HUDEP-2 (cell line): ENCODE results near the gene FOXJ1.
"Not testable (repeated sequence)": the region's sequence is repeated elsewhere in the genome, so short reads cannot be mapped to it uniquely, and the experiment has no call there.

Source experiments
- DNase-seq, 76 experiments: peaks; one replicate each; lab custom pipeline; 2025; ENCODE audit not compliant: unreplicated experiment in 76 of 76; lab: John Stamatoyannopoulos, UW

FOXJ1 gene, protein sequence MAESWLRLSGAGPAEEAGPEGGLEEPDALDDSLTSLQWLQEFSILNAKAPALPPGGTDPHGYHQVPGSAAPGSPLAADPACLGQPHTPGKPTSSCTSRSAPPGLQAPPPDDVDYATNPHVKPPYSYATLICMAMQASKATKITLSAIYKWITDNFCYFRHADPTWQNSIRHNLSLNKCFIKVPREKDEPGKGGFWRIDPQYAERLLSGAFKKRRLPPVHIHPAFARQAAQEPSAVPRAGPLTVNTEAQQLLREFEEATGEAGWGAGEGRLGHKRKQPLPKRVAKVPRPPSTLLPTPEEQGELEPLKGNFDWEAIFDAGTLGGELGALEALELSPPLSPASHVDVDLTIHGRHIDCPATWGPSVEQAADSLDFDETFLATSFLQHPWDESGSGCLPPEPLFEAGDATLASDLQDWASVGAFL

DNA sequence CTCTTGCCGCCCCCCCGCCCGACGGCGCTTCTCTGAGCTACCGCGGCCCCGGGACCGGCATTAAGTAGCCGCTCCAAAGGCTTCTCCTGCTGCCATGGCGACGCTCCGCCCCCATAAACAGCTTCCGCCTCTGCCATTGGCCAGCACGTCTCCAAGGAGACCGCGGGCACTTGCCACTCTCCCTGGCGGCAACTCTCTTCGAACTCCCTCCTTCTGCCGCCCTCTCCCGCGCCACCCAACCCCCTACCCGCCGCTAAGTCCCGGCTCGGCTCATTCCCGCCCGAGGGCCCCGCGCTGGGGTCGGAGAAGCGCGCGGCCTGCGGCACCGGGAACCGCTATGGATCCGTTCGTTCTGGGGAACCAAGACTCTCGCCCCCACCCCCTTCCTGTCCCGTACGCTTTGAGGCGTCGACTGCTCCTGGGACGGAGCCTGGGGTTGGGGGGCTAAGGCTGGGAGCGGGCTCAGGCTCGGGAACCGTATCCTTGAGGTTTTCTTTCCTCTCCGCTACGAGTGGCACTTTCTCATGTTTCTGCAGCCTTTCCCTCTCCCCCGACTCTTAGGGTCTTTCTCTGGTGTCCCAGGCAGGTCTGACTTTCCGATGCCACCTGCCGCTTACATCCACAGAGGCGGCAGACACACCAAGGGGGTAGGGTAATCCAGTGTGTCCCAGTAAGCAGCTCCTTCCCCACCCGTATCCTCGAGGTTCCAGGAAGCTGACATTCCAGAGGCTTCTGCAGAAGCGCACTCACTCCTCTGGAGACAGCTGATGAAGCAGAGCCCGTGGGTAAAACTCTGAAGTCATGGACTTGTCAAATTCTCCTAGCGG lies at the start of gene FOXJ1:
TSS of gene FOXJ1 (minus strand) at position 34 of the 827 bp plus-strand sequence. CDS start 850 bp downstream, outside the sequence.
- DNase-seq = peak in 75 of 76 experiments; percentile 25 to 90 (median 79)

DNA sequence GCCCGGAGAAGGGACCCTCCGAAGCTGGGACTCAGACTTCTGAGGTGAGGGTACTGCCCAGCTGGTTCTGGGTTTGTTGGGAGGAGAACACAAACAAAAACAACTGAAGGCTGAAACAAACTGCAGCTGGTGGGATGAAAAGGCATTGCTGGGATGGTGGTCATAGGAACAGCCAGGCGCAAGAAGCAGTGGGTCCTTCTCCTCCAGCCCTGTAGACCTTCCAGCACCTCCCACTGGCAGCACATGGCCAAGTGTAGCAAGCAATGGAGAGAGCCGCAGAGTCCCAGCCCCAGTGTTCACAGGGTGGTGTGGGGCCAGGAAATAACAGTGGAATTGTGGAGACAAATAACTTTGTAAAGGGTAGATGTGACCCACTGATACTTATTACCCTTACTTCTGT lies 48.7 kb upstream of the FOXJ1 start:
- DNase-seq = no peak

DNA sequence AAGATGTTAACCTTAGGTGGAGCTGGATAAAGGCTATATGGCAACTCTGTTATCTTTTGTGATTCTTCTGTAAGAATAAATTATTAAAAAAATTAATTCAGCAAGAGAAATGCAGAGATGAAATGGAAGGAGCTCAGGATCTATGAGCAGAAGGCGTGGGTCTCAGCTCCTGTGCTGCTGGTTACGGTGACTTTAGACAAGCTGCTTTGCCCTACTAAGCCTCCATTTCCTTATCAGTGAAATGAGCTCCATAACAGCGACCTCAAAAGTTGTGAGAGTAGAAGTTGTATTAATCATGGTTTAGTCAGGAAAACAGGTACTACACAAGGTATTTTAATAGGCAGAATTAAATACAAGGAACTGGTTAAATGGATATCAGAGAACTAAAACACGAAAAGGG lies 48.2 kb upstream of the FOXJ1 start:
- no peak for DNase-seq

DNA sequence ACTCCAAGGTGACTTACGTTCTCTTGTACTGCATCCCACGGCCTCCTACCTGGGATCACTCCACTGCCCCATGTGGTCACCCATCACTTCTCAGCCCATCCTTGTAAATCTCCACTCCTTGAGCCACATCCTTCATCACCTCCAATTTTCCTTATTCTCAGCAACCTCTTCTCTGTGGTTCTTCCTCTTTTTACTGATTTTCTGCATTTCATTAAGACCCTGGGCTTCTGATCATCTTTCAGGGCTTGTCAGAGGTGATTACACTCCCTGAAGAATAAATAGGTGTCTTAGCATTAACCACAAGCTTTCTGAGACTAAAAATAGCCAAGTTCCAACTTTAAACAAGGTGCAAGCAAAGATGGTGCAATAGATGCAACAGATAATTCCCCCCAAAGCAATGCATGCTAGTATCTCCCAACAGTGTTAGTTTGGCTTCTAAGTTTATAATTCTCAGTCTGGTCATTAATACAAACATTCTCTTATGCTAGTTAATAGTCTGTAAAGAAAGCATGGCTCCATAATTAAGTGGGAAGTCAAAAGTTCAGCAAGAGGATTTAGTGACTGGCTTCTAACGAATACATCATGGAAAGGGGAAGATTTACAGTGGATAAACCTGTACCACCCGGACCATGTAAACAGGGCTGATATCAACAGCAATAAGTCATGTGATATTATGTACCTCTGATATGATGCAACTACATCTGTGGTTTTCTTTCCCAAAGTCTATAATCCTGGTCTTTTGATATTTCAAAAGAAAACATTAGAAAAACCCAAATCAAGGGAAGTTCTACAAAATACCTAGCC lies 47.4 kb upstream of the FOXJ1 start:
- DNase-seq = no peak

DNA sequence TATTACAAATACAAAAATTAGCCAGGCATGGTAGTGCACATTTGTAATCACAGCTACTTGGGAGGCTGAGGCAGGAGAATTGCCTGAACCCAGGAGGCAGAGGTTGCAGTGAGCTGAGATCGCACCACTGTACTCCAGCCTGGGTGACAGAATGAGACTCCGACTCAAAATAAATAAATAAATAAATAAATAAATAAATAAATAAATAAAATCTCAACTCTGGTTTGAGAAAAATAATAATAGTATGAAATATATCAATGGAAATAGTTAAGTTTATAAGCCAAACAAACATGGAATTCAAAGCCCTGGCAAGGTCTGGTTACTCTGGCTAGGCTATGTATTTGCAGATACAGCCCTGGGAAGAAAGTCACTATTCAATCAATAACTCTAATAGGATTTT lies 45.7 kb upstream of the FOXJ1 start:
- DNase-seq = not testable (repeated sequence)

DNA sequence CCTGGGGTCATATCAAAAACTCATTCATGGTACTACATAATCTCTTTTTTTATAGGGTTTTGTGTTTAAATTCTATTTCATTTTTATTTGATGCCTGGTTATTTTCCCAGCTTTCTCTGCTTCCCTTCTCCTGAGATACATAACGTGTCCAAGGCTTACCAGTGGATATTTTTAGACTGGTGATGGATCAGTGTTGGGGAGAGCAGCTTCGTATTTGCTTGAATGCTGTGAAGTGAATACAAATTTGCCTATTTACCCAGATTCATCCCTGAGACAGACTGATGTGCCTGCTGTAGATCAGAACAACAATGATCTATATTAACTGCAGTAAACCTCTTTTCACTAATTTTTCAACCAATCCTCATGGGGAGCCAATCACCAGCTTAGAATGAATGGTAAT lies 43.2 kb upstream of the FOXJ1 start:
- no peak for DNase-seq

DNA sequence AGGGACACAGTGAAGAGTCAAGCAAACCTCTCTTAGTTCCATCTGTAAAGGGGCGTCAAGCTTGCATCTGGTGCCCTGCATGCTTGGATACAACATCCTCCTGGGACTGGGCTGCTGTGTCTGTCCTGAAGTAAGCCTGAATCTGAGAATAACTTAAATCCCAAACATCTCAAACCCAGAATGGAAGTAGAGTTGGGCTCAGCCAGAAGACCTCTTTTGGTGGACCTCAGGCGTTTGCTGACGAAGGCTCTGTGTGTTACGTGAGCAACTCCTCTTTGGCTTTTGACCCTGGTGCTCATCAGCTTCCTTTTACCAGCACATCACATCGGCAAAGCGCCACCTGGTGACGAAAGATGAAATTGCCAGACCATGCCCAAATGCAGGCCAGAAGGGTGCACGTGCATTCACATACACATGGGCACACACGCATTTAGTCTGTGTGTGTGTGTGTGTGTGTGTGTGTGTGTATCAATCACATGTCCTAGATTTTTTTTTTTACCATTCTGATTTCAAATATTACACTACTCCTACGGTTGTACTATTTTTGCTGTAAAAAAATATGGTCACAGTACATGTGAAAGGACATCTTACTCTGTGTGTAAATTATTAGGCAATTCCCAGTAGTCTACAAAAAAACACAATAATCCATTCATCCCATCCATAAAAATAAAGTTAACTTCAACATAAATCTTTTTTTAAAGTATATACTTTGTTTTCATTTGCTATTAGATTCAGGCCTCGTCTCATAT lies 41.1 kb upstream of the FOXJ1 start:
- DNase-seq = peak; percentile 6 to 95 (median 86)

DNA sequence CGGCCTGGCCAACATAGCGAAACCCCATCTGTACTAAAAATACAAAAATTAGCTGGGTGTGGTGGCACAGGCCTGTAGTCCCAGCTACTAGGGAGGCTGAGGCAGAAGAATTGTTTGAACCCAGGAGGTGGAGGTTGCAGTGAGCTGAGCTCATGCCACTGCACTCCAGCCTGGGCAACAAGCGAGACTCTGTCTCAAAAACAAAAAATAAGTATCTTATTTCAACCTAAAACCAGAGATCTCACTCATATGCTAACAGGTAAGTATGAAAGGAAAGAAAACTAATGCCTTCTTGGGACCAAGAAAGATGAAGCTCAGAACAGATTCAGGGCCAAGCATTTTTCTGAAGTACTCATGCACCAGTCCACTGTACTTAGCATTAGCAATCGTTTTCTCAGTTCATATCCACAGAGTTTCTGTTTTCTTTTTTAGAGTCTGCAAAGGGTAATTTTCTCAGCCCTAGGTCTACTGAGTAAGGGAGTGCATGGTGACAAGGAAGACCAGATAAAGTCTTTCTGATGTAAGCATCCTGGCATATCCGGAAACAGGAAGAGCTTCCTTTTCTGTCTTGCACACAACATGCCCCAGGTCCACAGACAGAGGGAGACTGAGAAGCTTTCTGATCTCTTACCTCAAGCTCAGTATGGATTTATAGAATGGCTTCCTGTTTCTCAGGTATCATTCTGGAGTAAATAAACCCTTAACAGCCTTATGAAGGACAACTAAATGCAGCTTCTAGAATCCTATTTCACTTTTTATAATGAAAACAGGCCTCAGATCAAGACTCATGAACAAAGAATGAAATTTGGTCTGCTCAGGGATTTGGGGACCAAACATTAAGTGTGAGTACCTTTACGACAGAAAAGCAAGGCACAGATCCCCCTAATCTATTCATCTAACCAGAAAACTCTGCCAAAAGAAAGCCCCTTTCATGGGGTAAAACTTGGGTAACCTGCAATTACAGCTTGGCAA lies 38.7 kb upstream of the FOXJ1 start:
- DNase-seq = peak in 11 of 76 experiments; percentile 3 to 47 (median 23)

DNA sequence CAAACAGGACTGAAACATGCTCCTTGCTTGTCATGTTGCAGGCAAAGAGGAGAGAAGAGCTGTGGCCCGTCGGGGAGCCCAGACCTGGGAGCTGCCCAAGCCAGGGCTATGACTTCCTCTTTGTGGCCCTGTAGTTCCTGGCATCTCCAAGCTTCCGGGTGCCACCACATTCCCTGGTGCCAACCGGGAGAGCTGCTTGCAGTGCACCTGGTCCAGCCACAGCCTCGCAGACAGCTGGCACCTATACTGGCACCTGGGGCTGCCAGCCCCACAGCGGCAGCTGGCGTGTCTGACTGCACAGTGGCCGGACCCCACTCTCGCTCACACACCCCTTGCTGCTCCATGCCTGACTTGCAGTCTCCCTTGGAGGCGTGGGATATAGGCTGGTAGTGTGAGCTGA lies 37.1 kb upstream of the FOXJ1 start:
- no peak for DNase-seq

DNA sequence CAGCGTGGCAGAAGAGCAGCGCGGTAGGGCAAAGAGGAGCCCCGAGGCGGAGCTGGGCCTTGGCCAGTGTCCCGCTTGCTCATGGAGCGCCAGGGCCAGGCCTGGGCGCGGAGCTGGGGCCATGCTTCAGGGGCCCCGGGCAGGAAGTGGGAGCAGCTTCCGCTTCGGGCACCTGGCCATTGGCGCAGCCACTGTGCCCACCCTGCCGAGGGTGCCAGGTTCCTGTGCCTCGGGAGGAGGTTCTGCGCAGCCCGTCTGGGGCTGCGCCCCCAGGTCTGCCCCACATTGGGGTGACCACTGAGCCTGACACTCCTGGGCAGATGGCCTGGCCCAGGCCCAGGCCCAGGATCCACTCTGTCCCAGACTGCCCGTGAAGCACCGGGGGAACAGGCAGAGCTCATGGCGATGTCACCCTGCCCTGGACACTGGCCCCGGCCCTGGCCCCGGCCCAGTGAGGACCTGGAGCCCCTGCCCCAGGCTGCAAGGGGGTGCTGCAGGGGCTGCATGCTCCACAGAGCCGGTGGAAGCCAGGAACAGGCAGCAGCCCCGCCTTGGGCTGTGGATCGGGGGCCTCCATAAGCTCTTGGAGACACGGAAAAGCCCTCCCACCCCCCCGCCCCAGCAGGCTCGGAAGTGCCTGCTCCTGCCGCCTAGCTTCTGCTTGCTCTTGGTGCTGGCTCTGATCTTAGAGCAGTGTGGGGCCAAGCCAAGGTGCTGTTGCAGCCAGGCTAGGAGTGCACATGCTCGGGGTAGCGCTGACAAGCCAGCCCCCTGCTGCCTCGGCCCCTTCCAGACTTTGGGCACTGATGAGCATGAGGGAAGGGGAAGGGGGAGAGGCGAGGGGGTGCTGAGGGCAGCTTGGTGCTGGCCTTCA lies 35.9 kb upstream of the FOXJ1 start:
- no peak for DNase-seq

DNA sequence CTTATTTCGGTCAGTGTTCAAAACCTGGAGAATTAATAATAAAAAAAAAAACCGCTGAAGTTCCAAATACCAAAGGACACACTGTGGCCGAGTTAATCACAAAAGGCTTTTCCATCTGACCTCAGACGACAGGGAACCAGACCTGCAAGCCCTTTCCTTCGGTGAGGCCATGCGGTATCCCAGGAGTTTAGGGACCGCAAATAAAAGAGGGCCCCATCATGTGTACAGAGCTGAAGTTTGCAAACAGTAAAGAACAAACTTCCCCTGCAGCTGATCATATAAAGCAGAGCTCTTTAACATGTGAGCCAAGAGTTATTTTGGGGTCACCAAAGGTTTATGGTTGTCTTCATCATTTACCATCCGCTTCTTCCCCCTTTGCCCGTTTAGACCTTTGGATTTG lies 33.0 kb upstream of the FOXJ1 start:
- no peak for DNase-seq

DNA sequence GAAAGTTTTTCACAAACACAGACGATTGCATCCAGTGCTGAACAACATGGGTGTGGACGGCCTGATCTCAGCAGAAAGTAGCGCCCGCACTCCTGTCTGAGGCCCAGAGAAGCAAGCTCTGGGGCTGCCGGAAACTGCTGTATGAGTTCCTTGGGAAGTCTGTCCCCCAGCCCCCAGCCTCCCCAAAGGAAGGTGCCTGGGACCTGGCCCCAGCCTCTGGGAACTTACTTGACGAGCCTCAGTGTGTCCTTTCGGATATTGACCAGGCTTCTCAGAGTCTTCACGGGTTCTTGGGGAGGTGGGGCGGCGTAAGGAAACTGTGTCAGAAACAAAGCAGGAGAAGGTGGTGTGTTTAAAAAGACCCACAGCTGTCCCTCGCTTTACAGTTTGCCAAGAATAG lies 32.4 kb upstream of the FOXJ1 start:
- DNase-seq = no peak

DNA sequence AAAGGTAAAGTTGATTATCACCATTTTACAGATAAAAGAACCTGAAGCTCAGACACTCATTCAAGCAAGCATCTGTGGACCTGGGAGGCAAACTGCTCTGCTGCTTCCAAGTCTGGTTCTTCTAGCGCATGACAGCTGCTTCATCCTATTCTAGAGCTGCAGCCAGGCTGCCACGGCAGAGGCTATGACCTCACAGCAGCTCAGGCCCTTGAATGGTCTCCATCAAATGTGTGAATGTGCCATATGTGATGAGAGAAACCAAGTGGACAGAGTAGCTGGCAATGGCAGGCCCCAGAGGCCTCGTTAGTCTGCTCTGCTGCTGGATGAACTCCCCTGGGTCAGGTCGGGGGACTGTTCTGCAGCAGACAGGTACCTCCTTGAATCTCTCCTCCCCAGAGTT lies 30.7 kb upstream of the FOXJ1 start:
- no peak for DNase-seq

DNA sequence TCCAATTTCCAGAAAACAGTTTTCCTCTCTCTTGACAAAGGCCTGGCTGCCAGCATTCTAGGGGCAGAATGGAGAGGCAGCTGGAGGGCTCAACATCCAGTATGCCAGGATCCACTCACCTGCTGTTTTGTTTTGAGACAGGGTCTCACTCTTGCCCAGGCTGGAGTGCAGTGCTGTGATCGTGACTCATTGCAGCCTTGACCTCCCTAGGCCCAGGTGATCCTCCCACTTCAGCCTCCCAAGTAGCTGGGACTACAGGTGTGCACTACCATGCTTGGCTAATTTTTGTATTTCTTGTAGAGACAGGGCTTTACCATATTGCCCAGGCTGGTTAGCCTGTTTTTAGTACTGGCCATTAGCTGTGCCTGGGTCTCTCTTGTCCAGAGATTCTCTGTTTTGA lies 29.1 kb upstream of the FOXJ1 start:
- DNase-seq = no peak

DNA sequence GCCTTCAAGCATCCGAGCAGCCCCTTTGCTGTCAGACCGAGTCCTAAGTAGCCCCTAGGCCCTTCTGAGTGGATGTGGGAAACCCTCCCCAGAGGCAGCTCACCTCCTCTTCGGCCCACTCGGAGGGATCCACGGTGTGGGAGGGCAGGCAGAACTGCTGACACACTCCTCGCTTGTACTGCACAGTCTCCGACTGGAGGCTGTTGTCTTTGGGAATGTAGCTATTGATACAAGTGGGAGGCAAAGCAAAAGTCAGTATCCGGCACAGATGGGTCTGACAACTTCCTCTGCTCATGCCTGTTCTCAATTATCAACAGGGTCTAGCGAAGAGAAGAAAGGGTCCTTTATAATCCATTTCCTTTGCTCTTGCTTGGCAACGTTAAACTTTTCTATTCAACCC lies 25.9 kb upstream of the FOXJ1 start:
- DNase-seq = no peak

DNA sequence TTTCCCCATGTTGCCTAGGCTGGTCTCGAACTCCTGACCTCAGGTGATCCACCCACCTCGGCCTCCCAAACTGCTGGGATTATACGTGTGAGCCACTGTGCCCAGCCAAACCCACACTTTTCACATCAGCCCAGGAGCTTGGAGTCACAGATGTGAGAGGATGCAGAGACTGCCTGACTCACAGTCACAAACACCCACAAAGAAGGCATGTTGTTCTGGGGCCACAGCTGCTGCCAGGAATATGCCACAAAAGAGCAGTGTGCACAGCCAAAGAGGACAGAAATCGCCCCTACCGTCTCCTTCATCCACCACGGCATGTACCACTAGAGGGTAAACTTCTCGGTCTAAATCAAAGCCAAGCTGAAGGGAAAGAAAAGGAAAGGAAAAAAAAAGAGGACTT lies 25.1 kb upstream of the FOXJ1 start:
- DNase-seq = no peak

DNA sequence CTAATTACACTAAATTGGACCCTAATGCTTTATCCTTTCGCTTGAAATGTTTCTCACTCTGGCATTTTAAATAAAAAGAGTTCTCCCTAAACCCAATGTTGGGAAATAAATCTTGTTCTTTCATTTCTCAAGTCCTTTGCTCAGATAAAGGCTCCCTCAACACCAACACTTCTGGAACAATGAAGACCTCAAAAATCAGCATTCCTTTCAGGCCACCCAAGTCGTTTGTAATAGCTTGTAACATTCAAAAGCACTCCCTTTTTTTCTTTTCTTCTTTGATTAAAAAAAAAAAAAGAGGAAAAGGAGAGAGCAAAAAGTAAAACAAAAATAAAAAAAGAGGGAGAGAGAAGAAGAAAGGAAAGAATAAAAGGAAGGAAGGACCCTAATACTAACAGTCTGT lies 23.3 kb upstream of the FOXJ1 start:
- no peak for DNase-seq

DNA sequence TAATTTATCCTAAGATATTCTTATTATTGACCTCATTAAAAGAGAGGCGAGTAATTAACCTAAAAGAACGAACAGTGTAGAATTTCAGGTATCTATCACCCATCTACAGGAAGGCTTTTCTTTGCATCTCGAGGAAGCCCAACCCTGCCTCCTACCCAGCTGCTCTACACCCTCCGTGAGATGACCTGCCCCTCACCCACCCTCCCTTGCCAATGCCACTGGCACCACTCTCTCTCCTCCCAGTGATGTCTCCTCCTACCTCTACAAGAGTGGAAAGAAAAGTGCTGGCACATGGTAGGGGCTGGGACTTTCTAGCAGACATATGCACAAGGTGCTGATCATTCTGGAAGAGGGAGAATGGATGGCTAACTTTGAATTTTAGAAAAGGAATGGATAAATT lies 22.9 kb upstream of the FOXJ1 start:
- no peak for DNase-seq
